HUES6 (cell line): ENCODE results near the gene MYL12A.
"Not testable (repeated sequence)": the region's sequence is repeated elsewhere in the genome, so short reads cannot be mapped to it uniquely, and the experiment has no call there.

ENCODE experiments used
- H3K27ac ChIP-seq: 2 replicates; pipeline ENCODE4 v1.7.0; 2013; ENCODE audit warnings: low read depth, mild to moderate bottlenecking, low read length, inconsistent platforms
- H3K27me3 ChIP-seq: 2 replicates; pipeline ENCODE4 v1.6.1; 2013; ENCODE audit warnings: low read length; ENCODE audit not compliant: control insufficient read depth, insufficient read depth
- H3K36me3 ChIP-seq: 2 replicates; pipeline ENCODE4 v1.6.1; 2013; ENCODE audit warnings: low read length; ENCODE audit not compliant: control insufficient read depth, insufficient read depth
- H3K4me1 ChIP-seq: 2 replicates; pipeline ENCODE4 v1.6.1; 2013; ENCODE audit warnings: low read length; ENCODE audit not compliant: control insufficient read depth, insufficient read depth
- H3K4me3 ChIP-seq: 2 replicates; pipeline ENCODE4 v1.5.1; 2013; ENCODE audit warnings: low read depth, low read length
- H3K9ac ChIP-seq: one replicate; pipeline ENCODE4 v1.6.1; 2013; ENCODE audit warnings: mild to moderate bottlenecking, low read length
- H3K9me3 ChIP-seq: 2 replicates; pipeline ENCODE4 v1.6.1; 2013; ENCODE audit warnings: low read depth, low read length; ENCODE audit not compliant: control insufficient read depth, insufficient read depth

The MYL12A gene

DNA sequence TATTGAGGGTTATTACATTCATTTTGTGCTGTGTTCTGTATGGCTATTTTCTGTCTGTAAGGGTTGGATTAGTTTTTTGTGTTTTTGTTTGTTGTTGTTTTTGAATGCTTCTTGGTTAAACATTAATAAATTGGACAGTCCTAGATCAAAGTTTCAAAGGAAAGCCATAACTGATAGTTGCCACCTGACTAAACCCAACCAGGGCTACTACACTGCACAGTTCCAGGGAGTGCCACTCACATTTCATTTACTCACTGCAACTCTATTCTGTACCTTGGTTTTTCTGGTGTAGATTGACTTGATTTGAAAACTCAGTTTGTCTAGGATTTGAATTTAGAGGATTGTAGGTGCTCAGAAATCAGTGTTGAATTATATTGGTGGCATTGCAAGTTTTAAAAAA, 20.7 kb downstream of the MYL12A start:
- H3K36me3 ChIP-seq: peaks cover 9% of the 10 kb centered on the region
- H3K4me3 ChIP-seq: no peak overlapping the region
- H3K27me3 ChIP-seq: no peaks in the 10 kb centered on the region
- peaks cover 20% of the 10 kb centered on the region for H3K4me1 ChIP-seq
- H3K9me3 ChIP-seq: no peaks in the 10 kb centered on the region
- H3K27ac ChIP-seq: no peak overlapping the region
- no peak overlapping the region for H3K9ac ChIP-seq

DNA sequence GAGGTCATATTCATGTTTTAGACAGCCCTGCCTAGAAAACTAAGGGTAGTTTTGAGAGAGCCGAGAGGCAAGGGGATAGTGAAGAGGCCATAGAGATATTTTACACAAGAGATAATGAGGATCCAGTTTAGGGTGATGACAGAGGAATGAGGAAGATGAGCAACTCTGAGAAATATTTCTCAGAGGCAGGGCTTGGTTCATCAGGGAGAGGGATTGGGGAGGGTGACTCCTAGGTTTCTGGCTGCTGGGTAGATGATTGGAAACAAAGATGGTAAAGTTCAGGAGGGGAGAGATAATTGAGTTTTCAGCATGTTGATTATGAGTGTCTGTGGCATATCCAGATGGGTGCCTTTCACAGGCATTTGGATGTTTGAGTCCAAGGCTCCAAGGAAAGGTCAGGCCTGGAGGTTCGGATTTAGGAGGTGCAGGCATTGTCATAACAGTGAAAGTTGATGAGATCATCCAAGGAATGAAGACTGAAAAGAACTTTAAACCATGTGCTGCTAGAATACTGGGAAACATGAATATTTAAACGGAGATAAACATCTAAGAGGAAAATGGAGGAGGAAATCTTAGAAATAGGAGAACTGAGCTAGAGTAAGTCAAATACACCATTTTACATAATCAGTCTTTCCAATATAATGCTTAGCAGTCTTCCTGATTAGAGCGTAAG, 21.8 kb downstream of the MYL12A start:
- Histone ChIP-seq H3K27ac (no peak overlapping the region), H3K36me3 (peaks cover 20% of the 10 kb centered on the region), H3K9ac (no peak overlapping the region), H3K9me3 (no peaks in the 10 kb centered on the region), H3K27me3 (no peaks in the 10 kb centered on the region), H3K4me1 (peaks cover 13% of the 10 kb centered on the region), H3K4me3 (no peak overlapping the region)

GRCh38 chr18:3269914-3270299, 22.3 kb downstream of the MYL12A start:
- no peak overlapping the region for H3K9ac ChIP-seq
- H3K27me3 ChIP-seq: no peaks in the 10 kb centered on the region
- peaks cover 13% of the 10 kb centered on the region for H3K4me1 ChIP-seq
- H3K9me3 ChIP-seq: no peaks in the 10 kb centered on the region
- no peak overlapping the region for H3K4me3 ChIP-seq
- no peak overlapping the region for H3K27ac ChIP-seq
- H3K36me3 ChIP-seq: peaks cover 25% of the 10 kb centered on the region

DNA sequence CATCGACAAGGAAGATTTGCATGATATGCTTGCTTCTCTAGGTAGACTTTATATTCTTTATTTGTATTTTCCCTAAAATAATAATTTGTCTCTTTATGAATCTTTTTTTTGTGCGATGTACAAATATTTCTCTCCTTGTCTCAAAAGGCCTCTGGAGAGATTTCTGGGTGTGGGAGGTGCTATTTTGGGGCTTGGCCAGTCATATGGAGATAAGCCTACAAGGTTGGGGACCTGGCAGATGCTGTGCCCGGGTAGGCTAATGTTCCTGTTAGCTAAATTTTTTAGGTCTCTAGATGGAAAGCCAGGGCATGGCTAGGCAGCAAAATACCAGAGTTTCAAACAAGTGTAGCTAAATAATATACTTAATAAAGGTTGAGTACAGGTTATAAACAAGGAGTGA, 25.4 kb downstream of the MYL12A start:
- H3K4me1 ChIP-seq: peaks cover 12% of the 10 kb centered on the region; the same call in 1 of the 2 replicates
- H3K9me3 ChIP-seq: no peaks in the 10 kb centered on the region
- no peak overlapping the region for H3K9ac ChIP-seq
- H3K27ac ChIP-seq: no peak overlapping the region
- no peak overlapping the region for H3K4me3 ChIP-seq
- no peaks in the 10 kb centered on the region for H3K27me3 ChIP-seq
- peaks cover 52% of the 10 kb centered on the region for H3K36me3 ChIP-seq

- peaks cover 30% of the 10 kb centered on the region for H3K4me1 ChIP-seq
- H3K27ac ChIP-seq, H3K27me3 ChIP-seq, H3K9me3 ChIP-seq, H3K4me3 ChIP-seq, H3K9ac ChIP-seq: not testable (repeated sequence)
- peaks cover 54% of the 10 kb centered on the region for H3K36me3 ChIP-seq
Observed at GRCh38 chr18:3277643-3278213, 30.1 kb downstream of the MYL12A start.

DNA sequence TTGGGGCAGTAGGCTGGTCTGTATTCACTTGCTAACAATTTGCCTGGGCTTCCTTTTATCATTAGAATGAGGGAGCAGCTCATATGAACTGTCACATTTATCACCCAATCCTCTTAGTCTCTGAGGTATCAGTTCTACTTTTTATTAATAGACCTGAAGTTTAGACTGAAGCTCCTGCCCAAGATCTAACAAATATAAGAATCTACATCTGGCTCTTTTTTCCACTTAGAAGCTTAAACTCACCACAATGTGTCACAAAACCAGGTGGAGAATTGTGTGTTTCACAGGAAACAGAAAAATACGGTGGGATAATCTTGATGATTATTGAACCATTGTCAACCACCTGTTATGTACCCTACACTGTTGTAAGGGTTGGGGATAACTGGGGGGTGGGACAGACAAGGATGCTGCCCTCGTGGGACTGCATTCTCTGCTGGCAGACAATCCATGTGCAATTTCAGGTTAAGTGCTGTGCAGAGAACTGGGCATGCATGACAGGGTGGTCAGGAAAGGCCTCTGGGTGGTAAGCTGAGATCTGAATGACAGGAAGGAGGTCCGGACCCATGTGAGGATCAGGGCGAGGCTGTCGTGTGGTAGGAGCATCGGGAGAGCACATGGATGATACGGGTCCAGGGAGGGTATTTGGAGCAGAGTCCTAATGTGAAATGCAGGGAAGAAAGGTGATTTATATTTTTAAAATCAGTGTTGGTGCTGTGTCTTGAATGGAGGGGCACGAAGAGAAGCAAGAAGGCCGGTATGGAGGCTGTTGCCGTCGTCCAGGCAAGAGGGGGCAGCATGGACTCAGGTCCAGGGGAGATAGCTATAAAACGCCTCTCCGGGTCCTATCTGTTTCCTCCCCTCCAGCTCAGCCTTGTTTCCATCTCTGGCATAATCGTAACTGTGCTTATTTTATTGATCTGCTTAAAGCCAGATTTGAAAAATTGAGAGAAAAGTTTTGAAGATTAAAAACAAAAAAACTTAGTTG, 31.9 kb downstream of the MYL12A start:
- Histone ChIP-seq H3K9ac (no peak overlapping the region), H3K9me3 (no peaks in the 10 kb centered on the region), H3K4me1 (peaks cover 37% of the 10 kb centered on the region), H3K27ac (no peak overlapping the region), H3K4me3 (no peak overlapping the region), H3K27me3 (no peaks in the 10 kb centered on the region), H3K36me3 (peaks cover 36% of the 10 kb centered on the region)

- Histone ChIP-seq H3K4me3 (no peak overlapping the region), H3K36me3 (peaks cover 16% of the 10 kb centered on the region), H3K27ac (no peak overlapping the region), H3K4me1 (peaks cover 37% of the 10 kb centered on the region), H3K9me3 (peaks cover 4% of the 10 kb centered on the region), H3K9ac (no peak overlapping the region), H3K27me3 (no peaks in the 10 kb centered on the region)
Observed at GRCh38 chr18:3281456-3282400, 34.1 kb downstream of the MYL12A start.

- H3K9ac ChIP-seq: no peak overlapping the region
- no peaks in the 10 kb centered on the region for H3K27me3 ChIP-seq
- peaks cover 29% of the 10 kb centered on the region for H3K4me1 ChIP-seq
- H3K36me3 ChIP-seq: peaks cover 2% of the 10 kb centered on the region
- no peak overlapping the region for H3K27ac ChIP-seq
- no peak overlapping the region for H3K4me3 ChIP-seq
- H3K9me3 ChIP-seq: peaks cover 4% of the 10 kb centered on the region
Observed at GRCh38 chr18:3283253-3283863, 35.8 kb downstream of the MYL12A start.

GRCh38 chr18:3283908-3284307, 36.3 kb downstream of the MYL12A start:
- H3K36me3 ChIP-seq: no peaks in the 10 kb centered on the region
- no peak overlapping the region for H3K27ac ChIP-seq
- H3K27me3 ChIP-seq: no peaks in the 10 kb centered on the region
- H3K9ac ChIP-seq: no peak overlapping the region
- H3K4me3 ChIP-seq: no peak overlapping the region
- H3K4me1 ChIP-seq: peaks cover 23% of the 10 kb centered on the region
- peaks cover 4% of the 10 kb centered on the region for H3K9me3 ChIP-seq

DNA sequence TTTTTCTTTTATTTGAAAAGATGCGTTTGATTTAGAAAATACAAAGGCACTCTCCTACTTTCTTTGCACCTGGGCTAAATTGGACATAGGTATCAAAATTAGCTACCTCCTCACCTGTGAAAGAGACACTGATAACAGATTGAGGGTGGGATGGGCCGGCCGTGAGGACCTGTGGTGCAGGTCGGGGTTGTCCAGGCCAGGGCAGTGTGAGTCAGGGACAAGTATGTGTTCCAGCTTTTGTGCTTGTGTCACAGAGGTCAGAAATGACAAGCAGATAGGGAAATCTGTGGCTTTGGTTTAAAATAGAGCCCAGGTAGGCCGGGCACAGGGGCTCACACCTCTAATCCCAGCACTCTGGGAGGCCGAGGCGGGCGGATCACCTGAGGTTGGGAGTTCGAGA, 36.9 kb downstream of the MYL12A start:
- Histone ChIP-seq H3K4me1 (peaks cover 18% of the 10 kb centered on the region), H3K9ac (no peak overlapping the region), H3K36me3 (no peaks in the 10 kb centered on the region), H3K27me3 (no peaks in the 10 kb centered on the region), H3K9me3 (peaks cover 8% of the 10 kb centered on the region), H3K4me3 (no peak overlapping the region), H3K27ac (no peak overlapping the region)
